Neural crest cell (in vitro differentiated cells): Measurements from ENCODE around the gene TK1. TPM values are rescaled to one million over a fixed set of nuclear protein-coding genes. Genes with fewer than 3 reads are reported as not detected.

ENCODE experiments used
- DNase-seq: peaks from one replicate; pipeline ENCODE4 v3.0.0; 2021; ENCODE audit warnings: low read depth, mixed read lengths, low spot score
- H3K27ac Mint-ChIP-seq: one replicate; pipeline ENCODE4 v1.8.0; 2021; ENCODE audit warnings: mild to moderate bottlenecking, mixed read lengths; ENCODE audit not compliant: unreplicated experiment
- H3K27me3 Mint-ChIP-seq: 2 replicates; pipeline ENCODE4 v1.8.0; 2021; ENCODE audit warnings: low read depth, mild to moderate bottlenecking, mixed read lengths
- H3K36me3 Mint-ChIP-seq: 2 replicates; pipeline ENCODE4 v1.8.0; 2021; ENCODE audit warnings: low read depth, mild to moderate bottlenecking, mixed read lengths
- H3K4me1 Mint-ChIP-seq: 2 replicates; pipeline ENCODE4 v1.8.0; 2021; ENCODE audit warnings: mixed read lengths
- H3K4me3 Mint-ChIP-seq: one replicate; pipeline ENCODE4 v1.8.0; 2021; ENCODE audit warnings: mild to moderate bottlenecking, mixed read lengths
- H3K9me3 Mint-ChIP-seq: 2 replicates; pipeline ENCODE4 v1.8.0; 2021; ENCODE audit warnings: mixed read lengths
- total RNA-seq: library from RNA; stranded (reverse); gene quantifications from 2 replicates; pipeline ENCODE4 v1.2.1, GENCODE V29; 2021
- TF ChIP-seq, protein P1 (sequence below): fragments of 200-600 bp; sonication (generic); conservative IDR thresholded peaks from 2 replicates; pipeline ENCODE4 v1.5.0; 2021; ENCODE audit warnings: antibody characterized with exemption, mild to moderate bottlenecking

TK1 gene
- total RNA-seq, 1 donor from 2014 or later = 53.9 TPM

DNA sequence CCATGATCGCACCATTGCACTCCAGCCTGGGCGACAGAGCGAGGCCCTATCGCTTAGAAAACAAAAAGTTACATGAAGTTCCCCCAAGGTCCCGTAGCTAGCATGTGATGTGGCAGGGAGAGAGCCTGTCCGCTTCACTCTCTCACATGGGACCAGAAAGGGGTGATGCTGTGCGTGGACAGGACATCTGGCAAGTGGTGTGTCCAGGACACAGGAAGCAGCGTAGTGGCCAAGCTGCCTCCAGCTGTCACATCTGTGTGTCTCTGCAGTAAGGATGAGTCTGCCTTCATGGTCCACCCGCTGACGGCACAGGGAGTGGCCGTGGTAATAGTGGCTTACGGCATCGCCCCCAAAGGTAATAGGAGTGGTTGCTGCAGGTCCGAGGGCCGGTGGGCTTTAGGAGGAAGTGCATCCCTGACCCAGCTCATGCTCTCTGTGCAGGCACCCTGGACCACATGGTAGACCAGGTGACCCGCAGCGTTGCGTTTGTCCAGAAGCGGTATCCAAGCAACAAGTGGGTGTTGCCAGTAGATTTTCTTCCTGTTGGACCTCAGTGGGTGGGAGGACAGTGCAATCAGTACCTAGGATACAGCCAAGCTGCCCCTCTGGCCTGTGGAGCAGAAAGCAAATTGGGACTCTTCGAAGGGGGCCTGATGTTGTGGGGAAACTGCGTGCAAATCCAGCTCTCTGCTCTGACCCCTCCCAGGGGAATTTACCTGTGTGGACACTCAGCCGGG, 17.7 kb upstream of the TK1 start:
- no peaks in the 10 kb centered on the region for H3K4me1 Mint-ChIP-seq
- no peak overlapping the region for H3K27ac Mint-ChIP-seq
- H3K4me3 Mint-ChIP-seq = no peak overlapping the region

GRCh38 chr17:78202666-78203065, 15.8 kb upstream of the TK1 start:
- H3K27ac Mint-ChIP-seq = no peak overlapping the region
- TF ChIP-seq, protein P1, sequence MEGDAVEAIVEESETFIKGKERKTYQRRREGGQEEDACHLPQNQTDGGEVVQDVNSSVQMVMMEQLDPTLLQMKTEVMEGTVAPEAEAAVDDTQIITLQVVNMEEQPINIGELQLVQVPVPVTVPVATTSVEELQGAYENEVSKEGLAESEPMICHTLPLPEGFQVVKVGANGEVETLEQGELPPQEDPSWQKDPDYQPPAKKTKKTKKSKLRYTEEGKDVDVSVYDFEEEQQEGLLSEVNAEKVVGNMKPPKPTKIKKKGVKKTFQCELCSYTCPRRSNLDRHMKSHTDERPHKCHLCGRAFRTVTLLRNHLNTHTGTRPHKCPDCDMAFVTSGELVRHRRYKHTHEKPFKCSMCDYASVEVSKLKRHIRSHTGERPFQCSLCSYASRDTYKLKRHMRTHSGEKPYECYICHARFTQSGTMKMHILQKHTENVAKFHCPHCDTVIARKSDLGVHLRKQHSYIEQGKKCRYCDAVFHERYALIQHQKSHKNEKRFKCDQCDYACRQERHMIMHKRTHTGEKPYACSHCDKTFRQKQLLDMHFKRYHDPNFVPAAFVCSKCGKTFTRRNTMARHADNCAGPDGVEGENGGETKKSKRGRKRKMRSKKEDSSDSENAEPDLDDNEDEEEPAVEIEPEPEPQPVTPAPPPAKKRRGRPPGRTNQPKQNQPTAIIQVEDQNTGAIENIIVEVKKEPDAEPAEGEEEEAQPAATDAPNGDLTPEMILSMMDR = no peak
- H3K9me3 Mint-ChIP-seq = no peaks in the 10 kb centered on the region
- no peak overlapping the region for H3K4me3 Mint-ChIP-seq
- H3K27me3 Mint-ChIP-seq = no peaks in the 10 kb centered on the region
- H3K4me1 Mint-ChIP-seq = no peaks in the 10 kb centered on the region
- peaks cover 4% of the 10 kb centered on the region for H3K36me3 Mint-ChIP-seq
- no peak for DNase-seq

More for the DNA sequence above, 17.7 kb upstream of the TK1 start:
- DNase-seq = no peak
- Mint-ChIP-seq H3K9me3 (no peaks in the 10 kb centered on the region), H3K36me3 (no peaks in the 10 kb centered on the region), H3K27me3 (no peaks in the 10 kb centered on the region)
- TF ChIP-seq, protein P1 = no peak

DNA sequence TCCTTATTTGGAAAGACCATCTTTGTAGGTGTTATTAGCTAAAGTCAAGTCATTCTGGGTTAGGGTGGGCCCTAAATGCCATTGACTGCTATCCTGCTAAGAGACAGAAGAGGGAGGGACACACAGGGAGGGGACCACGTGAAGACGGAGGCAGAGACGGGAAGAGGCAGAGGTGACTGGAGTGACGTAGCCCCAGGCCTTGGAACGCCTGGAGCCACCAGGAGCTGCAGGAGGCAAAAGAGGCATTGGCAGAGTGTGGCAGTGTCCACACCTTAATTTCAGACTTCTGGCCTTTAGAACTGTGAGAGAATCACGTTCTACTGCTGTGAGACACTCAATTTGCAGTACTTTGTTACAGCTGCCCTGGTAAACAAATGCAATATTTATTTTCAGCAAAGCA, 13.6 kb upstream of the TK1 start:
- Mint-ChIP-seq H3K36me3 (peaks cover 8% of the 10 kb centered on the region), H3K4me3 (no peak overlapping the region), H3K27ac (no peak overlapping the region), H3K27me3 (no peaks in the 10 kb centered on the region), H3K4me1 (peaks cover 9% of the 10 kb centered on the region), H3K9me3 (no peaks in the 10 kb centered on the region)
- TF ChIP-seq, protein P1 = no peak
- DNase-seq = no peak

- no peak overlapping the region for H3K4me3 Mint-ChIP-seq
- H3K36me3 Mint-ChIP-seq = peaks cover 8% of the 10 kb centered on the region
- DNase-seq = no peak
- no peaks in the 10 kb centered on the region for H3K9me3 Mint-ChIP-seq
- H3K27me3 Mint-ChIP-seq = no peaks in the 10 kb centered on the region
- H3K27ac Mint-ChIP-seq = peak overlapping the region; percentile 62
- TF ChIP-seq, protein P1 = no peak
- H3K4me1 Mint-ChIP-seq = peaks cover 9% of the 10 kb centered on the region
Observed at GRCh38 chr17:78197147-78197832, 10.4 kb upstream of the TK1 start.

GRCh38 chr17:78196716-78197115, 9.9 kb upstream of the TK1 start:
- Mint-ChIP-seq H3K27me3 (no peaks in the 10 kb centered on the region), H3K4me1 (peaks cover 9% of the 10 kb centered on the region), H3K36me3 (peaks cover 8% of the 10 kb centered on the region), H3K9me3 (no peaks in the 10 kb centered on the region), H3K4me3 (no peak overlapping the region), H3K27ac (peak overlapping the region; percentile 62)
- DNase-seq = no peak
- TF ChIP-seq, protein P1 = no peak
